Stomach (tissue), 9 donors: Measurements from ENCODE around the gene ZNF276. TPM values are rescaled to one million over a fixed set of nuclear protein-coding genes. Genes with fewer than 3 reads are reported as not detected.

Experiments used
- DNase-seq, 2 donors: peaks; one replicate each; pipeline versions ENCODE4 v3.0.0 to v3.0.0-alpha.2; 2013 to 2019
- H3K27ac ChIP-seq, 5 donors: fragments of 200-600 bp in 4 of 5; sonication (generic) in 4 of 5; one replicate each; pipeline ENCODE4 v1.5.1; 2013 to 2019; ENCODE audit warnings: mild to moderate bottlenecking in 1 of 5, moderate library complexity in 1 of 5
- H3K27me3 ChIP-seq, 3 donors: fragments of 200-600 bp; sonication (generic); one replicate each; pipeline ENCODE4 v1.5.1; 2017 to 2019; ENCODE audit warnings: mixed run types in 1 of 3
- H3K36me3 ChIP-seq, 4 donors: fragments of 200-600 bp; sonication (generic); 1 replicate in 3 of 4; 2 replicates in 1 of 4; pipeline ENCODE4 v1.5.1; 2016 to 2019
- H3K4me1 ChIP-seq, 4 donors: fragments of 200-600 bp; sonication (generic); one replicate each; pipeline ENCODE4 v1.5.1; 2016 to 2019
- H3K4me3 ChIP-seq, 4 donors: fragments of 200-600 bp; sonication (generic) in 3 of 4; one replicate each; pipeline ENCODE4 v1.5.1; 2016 to 2019; ENCODE audit warnings: mild to moderate bottlenecking in 1 of 4
- H3K9me3 ChIP-seq, 4 donors: fragments of 200-600 bp; sonication (generic); one replicate each; pipeline ENCODE4 v1.5.1; 2016 to 2019
- EP300 ChIP-seq: sonication (generic); formaldehyde crosslinking; IDR thresholded peaks from one replicate; pipeline ENCODE4 v1.6.1; 2017; ENCODE audit warnings: antibody characterized with exemption
- POLR2A ChIP-seq, 4 donors: fragments of 450-650 bp; IDR thresholded peaks; one replicate each; pipeline ENCODE4 v1.6.1; 2016; ENCODE audit warnings: antibody characterized with exemption in 4 of 4, control low read depth in 2 of 4, mild to moderate bottlenecking in 1 of 4, moderate library complexity in 1 of 4
- POLR2AphosphoS5 ChIP-seq, 3 donors: sonication (generic); formaldehyde crosslinking; IDR thresholded peaks; one replicate each; pipeline ENCODE4 v1.6.1; 2016; ENCODE audit warnings: antibody characterized with exemption in 3 of 3
- WGBS, 5 donors: extraction: QIAGEN DNeasy Blood & Tissue Kit in 3 of 5; methylation state at CpG; one replicate each; pipeline versions ENCODE4 v1.1.5 to v1.1.7; 2013 to 2018; 5-methylcytosine and 5-hydroxymethylcytosine counted together
- intact Hi-C: fragments of 100-400 bp; cut with DNase I; formaldehyde crosslinking; loops from one replicate; pipeline ENCODE4 v1.15.1; 2023; ENCODE audit warnings: low total_unique reads
- polyA plus RNA-seq, 3 donors: library from polyadenylated mRNA; stranded (reverse); fragments of 200-250 nt; gene quantifications; one replicate each; pipeline ENCODE4 v1.2.3, GENCODE V29; 2013
- total RNA-seq, 5 donors: library from RNA; depleted of rRNA; stranded (reverse); fragments of >200 nt; gene quantifications; one replicate each; pipeline versions ENCODE4 v1.1.0 to v1.2.3, GENCODE V29; 2014 to 2016
- TF ChIP-seq, protein P1 (sequence below), 7 experiments: fragments of 450-650 bp in 4 of 7; fragments of 200-600 bp in 3 of 7; sonication (generic) in 3 of 7; IDR thresholded peaks; one replicate each; pipeline ENCODE4 v1.5.1; 2016 to 2019; ENCODE audit warnings: antibody characterized with exemption in 7 of 7, control low read depth in 2 of 7, mild to moderate bottlenecking in 1 of 7
- donor health status: healthy with polysubstance abuse.
- donor health status: Bipolar disorder and iron deficiency.
- donor health status: healthy.

ZNF276 gene
- total and polyA plus RNA-seq, 8 donors = 11.0 to 418 (median 32.6) TPM

DNA sequence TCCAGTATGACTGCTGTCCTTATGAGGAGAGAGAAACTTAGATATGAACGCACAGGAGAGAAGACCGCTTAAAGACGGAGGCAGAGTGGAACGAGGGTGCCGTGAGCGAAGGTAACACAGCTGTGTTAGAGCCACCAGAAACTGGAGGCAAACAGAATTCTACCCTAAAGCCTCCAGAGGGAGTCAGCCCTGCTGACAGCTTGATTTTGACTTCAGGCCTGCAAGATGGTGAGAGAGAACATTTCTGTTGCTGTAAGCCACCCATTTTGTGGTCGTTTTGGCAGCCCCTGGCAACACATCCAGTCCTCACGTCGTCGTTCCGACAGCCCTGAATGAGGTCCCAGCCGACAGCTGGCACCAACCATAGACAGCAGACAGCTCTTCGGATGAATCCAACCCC lies 17.1 kb upstream of the ZNF276 start:
- H3K27me3 ChIP-seq = peaks cover 0 to 29% (median 0%) of the 10 kb centered on the region in 3 donors
- H3K36me3 ChIP-seq = peaks cover 0 to 15% (median 5%) of the 10 kb centered on the region in 4 donors
- 76 to 86% (median 84%) methylated on average over 13 of the region's 13 CpGs for WGBS, 5 donors
- H3K27ac ChIP-seq = no peak overlapping the region
- TF ChIP-seq, protein P1, sequence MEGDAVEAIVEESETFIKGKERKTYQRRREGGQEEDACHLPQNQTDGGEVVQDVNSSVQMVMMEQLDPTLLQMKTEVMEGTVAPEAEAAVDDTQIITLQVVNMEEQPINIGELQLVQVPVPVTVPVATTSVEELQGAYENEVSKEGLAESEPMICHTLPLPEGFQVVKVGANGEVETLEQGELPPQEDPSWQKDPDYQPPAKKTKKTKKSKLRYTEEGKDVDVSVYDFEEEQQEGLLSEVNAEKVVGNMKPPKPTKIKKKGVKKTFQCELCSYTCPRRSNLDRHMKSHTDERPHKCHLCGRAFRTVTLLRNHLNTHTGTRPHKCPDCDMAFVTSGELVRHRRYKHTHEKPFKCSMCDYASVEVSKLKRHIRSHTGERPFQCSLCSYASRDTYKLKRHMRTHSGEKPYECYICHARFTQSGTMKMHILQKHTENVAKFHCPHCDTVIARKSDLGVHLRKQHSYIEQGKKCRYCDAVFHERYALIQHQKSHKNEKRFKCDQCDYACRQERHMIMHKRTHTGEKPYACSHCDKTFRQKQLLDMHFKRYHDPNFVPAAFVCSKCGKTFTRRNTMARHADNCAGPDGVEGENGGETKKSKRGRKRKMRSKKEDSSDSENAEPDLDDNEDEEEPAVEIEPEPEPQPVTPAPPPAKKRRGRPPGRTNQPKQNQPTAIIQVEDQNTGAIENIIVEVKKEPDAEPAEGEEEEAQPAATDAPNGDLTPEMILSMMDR (IDR thresholded peaks at IDR 0.05) = no peak
- TF ChIP-seq POLR2A (IDR thresholded peaks at IDR 0.05) = no peak
- TF ChIP-seq POLR2AphosphoS5 (IDR thresholded peaks at IDR 0.05) = no peak
- H3K4me1 ChIP-seq = peaks cover 28 to 41% (median 37%) of the 10 kb centered on the region in 4 donors
- intact Hi-C loops = loop anchor here (10.0 kb wide), 1 partner anchor 161 kb away; no protein-coding TSS in a partner anchor
- no peaks in the 10 kb centered on the region for H3K9me3 ChIP-seq
- H3K4me3 ChIP-seq = no peak overlapping the region
- DNase-seq = no peak

DNA sequence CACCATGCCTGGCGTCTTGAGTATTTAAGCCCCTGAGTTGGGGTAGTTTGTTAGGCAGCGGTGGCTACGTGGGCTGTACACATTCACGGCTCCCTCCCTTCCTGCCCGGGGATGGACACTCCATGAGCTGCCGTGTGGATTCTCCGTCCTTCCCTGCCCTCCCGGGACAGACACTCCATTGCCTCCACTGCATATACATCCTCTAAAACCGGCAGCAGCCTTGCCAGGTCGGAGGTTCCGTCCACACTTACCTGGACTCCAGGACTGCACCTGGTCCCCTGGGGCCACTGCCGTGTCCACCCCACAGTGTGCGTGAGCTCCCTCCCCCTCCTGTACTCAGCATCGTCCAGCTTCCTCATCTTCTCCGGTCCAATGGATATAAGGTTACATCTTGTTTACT lies 16.3 kb upstream of the ZNF276 start:
- no peak overlapping the region for H3K4me3 ChIP-seq
- peaks cover 0 to 29% (median 0%) of the 10 kb centered on the region in 3 donors for H3K27me3 ChIP-seq
- 65 to 75% (median 68%) methylated on average over 15 of the region's 15 CpGs for WGBS, 5 donors
- H3K36me3 ChIP-seq = peaks cover 0 to 21% (median 5%) of the 10 kb centered on the region in 4 donors
- DNase-seq = peak in 1 of 2 donors; percentile 7
- intact Hi-C loops = loop anchor here (5.0 to 10.0 kb wide), 2 partner anchors 87 to 160 kb away; no protein-coding TSS in a partner anchor
- H3K9me3 ChIP-seq = no peaks in the 10 kb centered on the region
- H3K4me1 ChIP-seq = peaks cover 21 to 34% (median 30%) of the 10 kb centered on the region in 4 donors
- no peak overlapping the region for H3K27ac ChIP-seq
- TF ChIP-seq POLR2A (IDR thresholded peaks at IDR 0.05) = no peak
- no peak for TF ChIP-seq EP300
- TF ChIP-seq, protein P1 (IDR thresholded peaks at IDR 0.05) = no peak
- no peak for TF ChIP-seq POLR2AphosphoS5 (IDR thresholded peaks at IDR 0.05)

DNA sequence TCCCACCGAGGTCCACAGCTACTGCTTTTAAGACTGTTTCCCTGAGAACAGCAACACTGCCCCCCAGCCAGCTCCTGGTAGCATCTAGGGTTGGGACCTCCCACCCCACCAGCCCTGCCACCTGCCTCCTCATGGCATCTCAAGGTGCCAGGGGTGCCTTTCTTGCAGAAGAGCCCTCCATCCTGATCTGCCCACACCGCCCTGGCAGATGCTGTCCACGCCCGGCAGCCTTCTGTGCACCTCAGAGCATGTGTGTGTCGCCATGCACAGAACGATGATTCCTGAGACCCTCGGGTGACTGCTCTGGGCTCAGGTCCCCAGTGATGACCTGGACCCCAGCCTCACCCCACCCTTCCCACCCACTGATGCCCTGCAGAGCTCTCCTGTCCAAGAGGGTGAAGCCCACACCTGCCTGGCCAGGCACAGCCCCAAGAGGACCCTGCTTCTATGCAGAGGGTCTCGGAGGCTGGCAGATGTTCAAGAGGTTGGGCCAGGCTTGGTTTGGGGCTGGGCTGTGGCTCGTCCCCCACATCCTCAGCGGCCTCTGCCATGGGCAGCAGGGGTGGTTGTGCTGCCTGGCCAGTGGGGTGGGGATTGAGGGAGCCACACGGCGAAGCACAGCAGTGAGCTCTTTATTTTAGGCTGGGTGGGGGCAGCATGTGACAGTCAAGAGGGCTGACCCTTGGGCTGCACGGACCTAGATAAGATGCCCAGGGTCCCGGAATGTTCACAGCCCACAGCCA lies 14.6 kb upstream of the ZNF276 start:
- H3K9me3 ChIP-seq = no peaks in the 10 kb centered on the region
- 78 to 84% (median 83%) methylated on average over 12 to 14 of the region's 14 CpGs for WGBS, 5 donors
- DNase-seq = peak in 1 of 2 donors; percentile 10
- H3K27me3 ChIP-seq = peaks cover 0 to 21% (median 0%) of the 10 kb centered on the region in 3 donors
- no peak overlapping the region for H3K27ac ChIP-seq
- intact Hi-C loops = loop anchor here (5.0 to 10.0 kb wide), 2 partner anchors 86 to 158 kb away; no protein-coding TSS in a partner anchor
- H3K4me1 ChIP-seq = peaks cover 13 to 26% (median 20%) of the 10 kb centered on the region in 4 donors
- peak overlapping the region in 1 of 4 donors; percentile 3 for H3K4me3 ChIP-seq
- H3K36me3 ChIP-seq = peaks cover 0 to 32% (median 5%) of the 10 kb centered on the region in 4 donors
- TF ChIP-seq POLR2A (IDR thresholded peaks at IDR 0.05) (no peak), EP300 (no peak), POLR2AphosphoS5 (IDR thresholded peaks at IDR 0.05) (no peak)
- TF ChIP-seq, protein P1 (IDR thresholded peaks at IDR 0.05) = no peak

DNA sequence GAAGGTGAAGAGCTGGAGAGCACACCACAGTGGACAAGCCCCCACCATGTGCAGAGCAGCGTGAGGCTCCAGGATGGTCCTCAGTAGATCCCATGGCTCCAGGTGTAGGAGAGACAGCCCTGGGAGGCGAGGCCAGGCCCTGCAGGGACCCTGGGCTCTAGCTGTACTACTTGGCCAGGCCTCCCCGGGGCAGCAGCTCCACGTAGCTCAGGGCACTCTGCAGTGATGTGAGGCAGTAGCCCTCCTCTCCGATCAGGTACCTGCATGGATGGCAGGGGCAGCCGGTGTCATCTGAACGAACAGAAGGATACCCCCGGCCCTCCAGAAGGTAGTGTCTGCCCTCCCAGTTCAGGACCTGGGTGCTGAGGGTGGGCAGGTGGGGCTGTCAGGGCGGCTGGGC lies 13.6 kb upstream of the ZNF276 start:
- Histone ChIP-seq H3K27ac (no peak overlapping the region), H3K36me3 (peaks cover 0 to 32% (median 5%) of the 10 kb centered on the region in 4 donors), H3K4me1 (peaks cover 13 to 27% (median 20%) of the 10 kb centered on the region in 4 donors), H3K9me3 (no peaks in the 10 kb centered on the region), H3K27me3 (peaks cover 0 to 22% (median 7%) of the 10 kb centered on the region in 3 donors), H3K4me3 (no peak overlapping the region)
- DNase-seq = no peak
- WGBS, 5 donors = 87 to 94% (median 91%) methylated on average over 8 to 9 of the region's 9 CpGs
- intact Hi-C loops = loop anchor here (5.0 to 10.0 kb wide), 2 partner anchors 85 to 157 kb away; no protein-coding TSS in a partner anchor
- TF ChIP-seq POLR2AphosphoS5 (IDR thresholded peaks at IDR 0.05) (no peak), POLR2A (IDR thresholded peaks at IDR 0.05) (no peak), EP300 (no peak)
- TF ChIP-seq, protein P1 (IDR thresholded peaks at IDR 0.05) = no peak
